GM10248 (cell line): ENCODE data around the gene LPCAT1.

Experiments used
- CTCF ChIA-PET: fragments of 300-600 bp; sonication (Branson Sonifier 250); formaldehyde crosslinking; extraction: SDS; loops from one replicate; lab custom pipeline; 2021; ENCODE audit warnings: antibody characterized with exemption; lab: Yijun Ruan, JAX
- POLR2A ChIA-PET: fragments of 350-650 bp; sonication (Branson Sonifier 250); formaldehyde crosslinking; extraction: SDS; loops from one replicate; lab custom pipeline; 2020; ENCODE audit warnings: antibody characterized with exemption; lab: Yijun Ruan, JAX
- DNase-seq: peaks from one replicate; pipeline ENCODE4 v3.0.0; 2012; ENCODE audit errors: extremely low spot score
- CTCF ChIP-seq: IDR thresholded peaks from 2 replicates; pipeline ENCODE4 v1.5.1; 2012; ENCODE audit warnings: mild to moderate bottlenecking, low read depth; ENCODE audit errors: extremely low read depth, missing control alignments, control extremely low read depth

Gene LPCAT1

DNA sequence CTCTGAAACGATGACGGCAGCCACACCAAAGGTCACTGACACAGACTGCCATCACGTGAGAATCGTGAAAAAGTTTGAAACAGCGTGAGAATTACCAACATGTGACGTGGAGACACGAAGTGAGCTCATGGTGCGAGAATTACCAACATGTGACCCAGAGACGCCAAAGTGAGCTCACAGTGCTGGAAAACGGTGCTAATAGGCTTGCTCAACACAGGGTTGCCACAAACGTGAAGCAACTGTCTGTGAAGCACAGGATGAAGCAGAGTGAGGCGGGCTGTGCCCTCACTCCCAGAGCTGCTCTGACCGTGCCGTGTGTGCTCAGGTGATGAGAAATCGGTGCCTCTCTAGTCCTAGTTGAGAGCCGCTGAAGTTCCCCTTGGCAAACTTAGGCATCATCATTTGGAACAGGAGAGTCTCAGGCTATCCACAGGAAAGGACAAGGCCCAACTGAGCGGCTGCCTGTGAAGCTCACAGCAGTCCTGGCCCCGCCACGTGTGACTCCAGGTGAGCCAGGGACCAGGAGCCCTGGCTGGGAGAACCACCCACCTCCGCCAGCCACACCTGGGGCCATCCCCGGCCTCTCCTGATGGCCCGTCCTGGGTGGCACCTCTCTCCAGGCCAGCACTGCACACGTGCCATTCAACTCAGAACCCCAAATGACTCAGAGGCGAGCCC is 48.8 kb downstream of the LPCAT1 start:
- no peak for DNase-seq
- no peak for TF ChIP-seq CTCF
- CTCF ChIA-PET: interaction anchor here (0.9 to 1.4 kb wide), 3 partner anchors 9 to 48 kb away, joined by 3 to 5 read pairs (median 4); no protein-coding TSS in a partner anchor
- POLR2A ChIA-PET: interaction anchor here (1.2 kb wide), 1 partner anchor 17 kb away, joined by 3 read pairs; no protein-coding TSS in a partner anchor

- no peak for DNase-seq
- ChIA-PET POLR2A (no interaction called here), CTCF (interaction anchor here (0.9 to 1.4 kb wide), 2 partner anchors 10 to 13 kb away, joined by 4 to 5 read pairs; no protein-coding TSS in a partner anchor)
- TF ChIP-seq CTCF: no peak
Observed at GRCh38 chr5:1474183-1474839, 49.4 kb downstream of the LPCAT1 start.

GRCh38 chr5:1473746-1474145 is 50.0 kb downstream of the LPCAT1 start:
- CTCF ChIA-PET: interaction anchor here (1.4 kb wide), 1 partner anchor 10 kb away, joined by 5 read pairs; no protein-coding TSS in a partner anchor
- no peak for TF ChIP-seq CTCF

DNA sequence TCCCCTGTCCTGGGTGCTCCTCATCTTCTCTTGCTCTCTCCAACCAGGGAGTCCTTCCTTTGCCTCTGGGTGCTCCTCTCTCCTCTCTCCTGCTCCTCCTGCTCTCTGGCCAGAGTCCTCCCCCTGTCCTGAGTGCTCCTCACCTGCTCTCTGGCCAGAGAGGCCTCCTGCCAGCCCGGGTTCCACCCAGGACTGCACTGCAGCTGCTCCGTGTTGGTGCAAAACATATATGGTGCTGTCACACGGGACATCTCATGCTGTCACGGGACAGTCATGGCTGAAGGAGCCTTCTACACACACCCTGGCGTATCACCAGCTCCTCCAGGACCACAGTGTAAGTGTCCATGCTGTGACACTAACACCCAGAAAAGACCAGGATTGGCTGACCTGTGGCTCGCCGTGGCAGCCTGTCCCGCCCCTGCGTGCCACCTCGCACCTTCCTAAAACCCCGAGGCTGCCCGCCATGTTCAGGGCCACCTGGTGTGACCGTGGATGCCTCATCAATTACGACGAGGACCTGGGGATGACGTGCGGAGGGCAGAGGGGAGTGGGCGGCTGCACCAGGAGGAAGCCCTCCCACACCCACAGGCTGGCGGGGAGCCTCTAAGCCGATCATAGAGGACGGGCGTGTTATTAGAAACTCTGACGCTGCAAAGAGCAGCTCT is 50.7 kb downstream of the LPCAT1 start:
- ChIA-PET POLR2A (no interaction called here), CTCF (no interaction called here)
- DNase-seq: no peak
- no peak for TF ChIP-seq CTCF

More at GRCh38 chr5:1473746-1474145, 50.0 kb downstream of the LPCAT1 start:
- POLR2A ChIA-PET: no interaction called here
- DNase-seq: no peak

DNA sequence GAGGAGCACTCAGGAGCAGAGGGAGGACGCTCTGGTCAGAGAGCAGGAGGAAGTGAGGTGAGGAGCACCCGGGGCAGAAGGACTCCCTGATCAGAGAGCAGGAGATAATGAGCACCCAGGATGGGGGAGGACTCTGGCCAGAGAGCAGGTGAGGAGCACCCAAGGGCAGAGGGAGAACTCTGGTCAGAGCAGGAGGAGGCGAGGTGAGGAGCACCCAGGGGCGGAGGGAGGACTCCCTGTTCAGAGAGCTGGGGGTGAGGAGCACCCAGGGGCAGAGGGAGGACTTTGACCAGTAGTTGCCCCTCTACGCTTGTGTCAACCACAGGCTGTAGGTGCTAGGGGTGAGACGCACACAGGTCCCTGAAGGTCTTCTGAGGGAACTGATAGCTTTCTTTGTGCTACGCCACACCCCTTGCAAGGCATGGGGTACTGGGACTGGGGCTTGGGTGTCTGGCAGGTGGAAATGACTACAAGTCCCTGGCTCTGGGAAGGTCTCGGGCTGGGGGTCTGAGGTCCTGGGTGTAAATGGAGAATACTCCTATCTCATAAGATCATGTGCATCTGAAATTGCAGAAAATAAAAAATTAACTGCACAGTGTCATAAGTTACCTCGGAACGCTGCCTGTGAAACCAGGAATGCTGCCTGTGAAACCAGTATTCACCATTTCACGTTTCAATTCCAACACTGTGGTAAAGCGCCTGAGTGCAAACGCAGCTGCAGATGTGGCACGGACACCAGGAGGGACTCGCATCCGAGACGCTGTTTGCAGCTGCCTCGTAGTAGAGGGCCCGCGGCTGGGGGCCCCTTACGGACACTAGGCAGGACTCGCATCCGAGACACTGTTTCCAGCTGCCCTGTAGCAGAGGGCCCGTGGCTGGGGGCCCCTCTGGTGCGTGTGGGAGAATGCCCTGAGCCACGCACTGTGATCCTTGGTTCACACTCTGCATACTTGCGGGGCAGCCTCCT is 51.5 kb downstream of the LPCAT1 start:
- DNase-seq: no peak
- ChIA-PET POLR2A (no interaction called here), CTCF (no interaction called here)
- no peak for TF ChIP-seq CTCF
